ENCODE data around the gene TRIM59.

Gene TRIM59

DNA sequence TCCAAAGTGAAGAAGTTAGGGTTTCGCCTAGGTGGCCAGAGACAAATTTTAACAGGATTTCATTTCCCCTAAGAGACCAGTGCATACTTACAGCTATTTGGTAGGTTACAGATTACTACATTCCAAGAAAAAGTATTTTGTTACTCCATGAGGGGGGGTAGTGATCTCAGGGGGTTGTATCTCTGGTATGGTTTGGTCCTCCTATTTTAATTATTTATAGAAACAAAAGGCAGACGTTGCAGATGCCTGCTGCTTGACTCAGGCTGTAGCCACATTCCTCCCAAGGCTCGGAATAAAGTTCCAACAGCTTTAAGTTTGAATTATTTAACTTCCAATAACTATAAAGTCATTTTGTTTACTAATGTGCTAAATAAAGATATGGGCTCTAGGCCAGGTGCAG, 1.3 kb upstream of the TRIM59 start:
- in situ Hi-C loops (cut with HindIII; ENCODE audit: low pct_unique_long_range_greater_than_20kb, low sequenced_read_pairs), result no loop called here
- TF ChIP-seq JUND (IDR thresholded peaks at IDR 0.05; ENCODE audit: low read depth), result no peak
- DNase-seq (ENCODE audit: low read depth in 1 of 2, low spot score in 1 of 2), result no peak

DNA sequence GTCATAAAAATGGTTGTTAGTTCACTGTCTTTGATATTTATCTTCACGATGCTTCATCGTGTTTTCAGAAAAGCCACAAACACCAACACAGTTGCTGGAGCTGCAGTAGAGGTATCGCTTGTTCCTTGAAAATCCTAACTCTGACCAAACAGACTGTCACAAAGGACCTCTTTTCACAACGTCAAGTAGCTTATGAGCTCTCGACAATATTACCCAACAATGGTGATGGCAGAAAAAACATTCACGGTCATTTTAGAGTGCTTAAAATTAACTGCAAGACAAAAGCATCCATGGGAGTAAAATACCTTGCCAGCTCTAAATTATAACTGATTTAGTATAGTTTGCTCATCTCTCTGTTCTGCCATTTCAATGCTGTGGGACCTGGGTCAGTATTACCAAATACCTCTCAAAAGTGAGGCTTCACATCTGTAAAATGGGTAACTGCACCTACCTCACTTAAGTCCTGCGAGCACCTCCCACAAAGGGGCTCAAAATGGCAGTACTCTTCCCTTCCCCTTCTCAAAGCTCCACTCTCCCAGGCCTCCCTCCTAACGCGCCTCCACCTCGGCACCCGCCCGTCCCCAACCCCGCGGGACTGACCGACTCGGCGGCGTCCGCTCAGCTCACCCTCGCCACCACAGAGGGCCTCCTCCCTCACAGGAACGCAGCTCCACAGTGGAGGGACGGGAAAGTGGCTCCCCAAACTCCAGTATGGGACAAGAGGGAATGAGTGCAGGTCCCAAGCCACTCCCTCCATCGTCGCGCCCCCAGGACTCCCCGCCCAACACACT, 546 bp downstream of the TRIM59 start:
- DNase-seq (ENCODE audit: low read depth in 1 of 2, low spot score in 1 of 2), result peak; percentile 35 to 51
- no peak for TF ChIP-seq JUND (IDR thresholded peaks at IDR 0.05; ENCODE audit: low read depth)
- in situ Hi-C loops (cut with HindIII; ENCODE audit: low pct_unique_long_range_greater_than_20kb, low sequenced_read_pairs), result no loop called here

GRCh38 chr3:160447544-160447943, 2.0 kb downstream of the TRIM59 start:
- DNase-seq (ENCODE audit: low read depth in 1 of 2, low spot score in 1 of 2), result no peak
- in situ Hi-C loops (cut with HindIII; ENCODE audit: low pct_unique_long_range_greater_than_20kb, low sequenced_read_pairs), result no loop called here
- TF ChIP-seq JUND (IDR thresholded peaks at IDR 0.05; ENCODE audit: low read depth), result no peak

DNA sequence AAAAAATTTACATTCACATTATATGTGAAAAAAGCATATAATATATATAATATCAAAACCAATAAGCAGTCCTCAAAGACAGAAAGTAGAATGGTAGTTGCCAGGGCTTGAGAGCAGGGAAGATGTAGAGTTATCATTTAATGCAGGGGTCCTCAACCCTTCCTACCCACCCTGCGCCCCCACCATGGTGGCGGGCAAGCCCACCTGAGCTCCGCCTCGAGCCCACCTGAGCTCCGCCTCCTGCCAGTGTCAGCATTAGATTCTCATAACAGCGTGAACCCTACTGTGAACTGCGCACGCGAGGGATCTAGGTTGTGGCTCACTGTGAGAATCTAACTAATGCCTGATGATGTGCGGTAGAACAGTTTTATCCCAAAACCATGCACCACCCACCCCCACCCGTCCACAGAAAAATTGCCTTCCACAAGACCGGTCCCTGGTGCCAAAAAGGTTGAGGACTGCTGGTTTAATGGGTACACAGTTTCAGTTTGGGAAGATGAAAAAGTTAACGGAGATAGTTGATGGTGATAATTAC, 3.0 kb downstream of the TRIM59 start:
- TF ChIP-seq JUND (IDR thresholded peaks at IDR 0.05; ENCODE audit: low read depth), result no peak
- no peak for DNase-seq (ENCODE audit: low read depth in 1 of 2, low spot score in 1 of 2)
- in situ Hi-C loops (cut with HindIII; ENCODE audit: low pct_unique_long_range_greater_than_20kb, low sequenced_read_pairs), result no loop called here

- in situ Hi-C loops (cut with HindIII; ENCODE audit: low pct_unique_long_range_greater_than_20kb, low sequenced_read_pairs), result no loop called here
- no peak for TF ChIP-seq JUND (IDR thresholded peaks at IDR 0.05; ENCODE audit: low read depth)
- no peak for DNase-seq (ENCODE audit: low read depth in 1 of 2, low spot score in 1 of 2)
Observed at GRCh38 chr3:160445854-160446253, 3.7 kb downstream of the TRIM59 start.

DNA sequence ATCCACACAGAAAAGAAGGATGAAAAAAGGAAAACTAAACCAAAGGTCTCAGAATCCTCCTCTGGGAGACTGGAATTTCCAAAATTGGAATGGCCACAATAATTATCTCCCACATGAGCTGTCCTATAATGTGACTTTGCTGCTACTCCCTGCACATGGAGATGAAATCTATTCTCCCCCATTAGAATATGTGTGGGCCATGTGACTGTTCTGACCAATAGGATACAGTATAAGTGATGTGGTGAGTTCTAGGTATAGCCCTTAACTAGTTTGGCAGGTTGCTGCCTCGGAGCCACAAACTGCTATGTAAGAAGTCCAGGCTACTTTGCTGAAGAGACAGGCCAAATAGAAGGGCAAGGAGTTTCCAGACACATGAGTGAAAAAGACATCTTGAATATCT, 5.2 kb downstream of the TRIM59 start:
- in situ Hi-C loops (cut with HindIII; ENCODE audit: low pct_unique_long_range_greater_than_20kb, low sequenced_read_pairs), result no loop called here
- peak in 1 of 2 experiments; percentile 94 for DNase-seq (ENCODE audit: low read depth in 1 of 2, low spot score in 1 of 2)
- TF ChIP-seq JUND (IDR thresholded peaks at IDR 0.05; ENCODE audit: low read depth), result no peak

GRCh38 chr3:160440687-160441086, 8.9 kb downstream of the TRIM59 start:
- no peak for DNase-seq (ENCODE audit: low read depth in 1 of 2, low spot score in 1 of 2)
- in situ Hi-C loops (cut with HindIII; ENCODE audit: low pct_unique_long_range_greater_than_20kb, low sequenced_read_pairs), result no loop called here
- TF ChIP-seq JUND (IDR thresholded peaks at IDR 0.05; ENCODE audit: low read depth), result no peak

GRCh38 chr3:160437083-160437455, 12.5 kb downstream of the TRIM59 start:
- no peak for TF ChIP-seq JUND (IDR thresholded peaks at IDR 0.05; ENCODE audit: low read depth)
- in situ Hi-C loops (cut with HindIII; ENCODE audit: low pct_unique_long_range_greater_than_20kb, low sequenced_read_pairs), result no loop called here
- no peak for DNase-seq (ENCODE audit: low read depth in 1 of 2, low spot score in 1 of 2)

GRCh38 chr3:160435747-160436146, 13.8 kb downstream of the TRIM59 start:
- TF ChIP-seq JUND (IDR thresholded peaks at IDR 0.05; ENCODE audit: low read depth), result peak; percentile 15; the same call in 1 of the 2 replicates
- no peak for DNase-seq (ENCODE audit: low read depth in 1 of 2, low spot score in 1 of 2)
- in situ Hi-C loops (cut with HindIII; ENCODE audit: low pct_unique_long_range_greater_than_20kb, low sequenced_read_pairs), result no loop called here

GRCh38 chr3:160435095-160435494, 14.5 kb downstream of the TRIM59 start:
- in situ Hi-C loops (cut with HindIII; ENCODE audit: low pct_unique_long_range_greater_than_20kb, low sequenced_read_pairs), result no loop called here
- no peak for TF ChIP-seq JUND (IDR thresholded peaks at IDR 0.05; ENCODE audit: low read depth)
- DNase-seq (ENCODE audit: low read depth in 1 of 2, low spot score in 1 of 2), result no peak

- in situ Hi-C loops (cut with HindIII; ENCODE audit: low pct_unique_long_range_greater_than_20kb, low sequenced_read_pairs), result no loop called here
- DNase-seq (ENCODE audit: low read depth in 1 of 2, low spot score in 1 of 2), result no peak
- no peak for TF ChIP-seq JUND (IDR thresholded peaks at IDR 0.05; ENCODE audit: low read depth)
Observed at GRCh38 chr3:160434071-160434470, 15.5 kb downstream of the TRIM59 start.

DNA sequence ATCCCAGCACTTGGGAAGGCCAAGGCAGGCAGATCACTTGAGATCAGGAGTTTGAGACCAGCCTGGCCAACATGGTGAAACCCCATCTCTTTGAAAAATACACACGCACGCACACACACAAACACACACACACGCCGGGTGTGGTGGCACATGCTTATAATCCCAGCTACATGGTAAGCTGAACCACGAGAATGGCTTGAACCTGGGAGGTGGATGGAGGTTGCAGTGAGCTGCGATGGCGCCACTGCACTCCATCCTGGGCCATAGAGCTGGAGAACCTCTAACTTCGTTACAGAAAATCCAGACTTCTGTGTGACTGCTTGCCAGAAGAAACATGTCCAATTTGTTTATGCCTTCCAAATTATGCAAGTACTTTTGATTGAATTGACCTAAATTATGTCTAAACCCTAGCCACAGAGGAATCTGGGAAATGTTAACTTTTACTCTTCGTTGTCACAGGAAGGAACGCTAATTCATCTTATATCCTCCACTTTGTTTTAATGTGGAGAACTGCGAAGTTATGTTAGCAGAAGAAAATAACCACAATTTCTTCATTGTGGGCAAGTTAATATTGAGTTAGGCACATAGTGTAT, 21.7 kb downstream of the TRIM59 start:
- no peak for DNase-seq (ENCODE audit: low read depth in 1 of 2, low spot score in 1 of 2)
- in situ Hi-C loops (cut with HindIII; ENCODE audit: low pct_unique_long_range_greater_than_20kb, low sequenced_read_pairs), result no loop called here
- TF ChIP-seq JUND (IDR thresholded peaks at IDR 0.05; ENCODE audit: low read depth), result no peak

DNA sequence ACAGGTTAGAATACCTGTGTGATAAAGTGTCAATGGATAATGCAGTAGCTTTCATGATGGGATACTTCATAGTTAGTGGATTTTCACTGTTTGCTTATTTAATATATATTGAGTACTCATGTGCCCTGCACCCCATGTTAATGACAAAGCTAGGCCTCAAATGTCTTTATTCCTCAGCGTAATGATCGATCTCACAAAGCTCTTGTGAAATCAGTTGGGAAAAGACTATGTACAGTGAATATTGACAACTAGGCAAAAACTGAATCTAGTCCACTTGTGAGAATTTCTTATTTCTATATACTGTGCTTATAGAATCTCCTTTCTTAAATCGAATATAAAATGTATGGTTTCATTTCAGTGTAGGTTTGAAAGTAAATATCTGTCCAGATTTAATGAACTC, 32.3 kb downstream of the TRIM59 start:
- in situ Hi-C loops (cut with HindIII; ENCODE audit: low pct_unique_long_range_greater_than_20kb, low sequenced_read_pairs), result no loop called here
- no peak for TF ChIP-seq JUND (IDR thresholded peaks at IDR 0.05; ENCODE audit: low read depth)
- no peak for DNase-seq (ENCODE audit: low read depth in 1 of 2, low spot score in 1 of 2)

Measured in T47D (cell line).